ENCODE data around the gene LZTS2. TPM values are rescaled to one million over a fixed set of nuclear protein-coding genes. Genes with fewer than 3 reads are reported as not detected.

The LZTS2 gene
- total and polyA plus RNA-seq, 10 of the 15 experiments (the other 5 are each of a cell fraction or from before 2014, with no cell fraction given) = 0.08 to 13.4 (median 7.2) TPM

DNA sequence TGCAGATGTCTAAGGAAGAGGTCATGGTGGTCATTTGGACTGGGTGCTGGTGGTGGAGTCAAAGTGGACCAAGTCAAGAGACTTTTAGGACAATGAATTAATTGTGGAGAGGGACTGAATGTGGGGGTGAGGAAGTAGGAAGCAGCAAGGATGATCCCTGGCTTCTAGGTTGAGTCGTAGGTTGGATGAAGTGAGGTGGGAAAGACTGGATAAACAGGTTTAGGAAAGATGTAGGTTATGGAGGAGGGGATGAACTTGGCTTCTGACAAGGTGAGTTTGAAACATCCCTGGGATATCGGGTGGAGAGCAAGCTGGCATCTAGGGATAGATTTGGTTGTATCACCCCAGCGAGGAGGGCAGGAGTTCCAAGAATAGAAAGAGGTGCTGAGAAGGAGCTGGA is 22.7 kb upstream of the LZTS2 start:
- Histone ChIP-seq H3K4me1 (ENCODE audit: control insufficient read depth, insufficient read depth, low read length) (no peaks in the 10 kb centered on the region), H3K9me3 (replicated peaks; ENCODE audit: control insufficient read depth, insufficient read depth, low read length) (no peaks in the 10 kb centered on the region), H4K20me1 (ENCODE audit: control insufficient read depth, insufficient read depth) (no peaks in the 10 kb centered on the region), H3K27me3 (replicated peaks in 1 of 2; ENCODE audit: control insufficient read depth in 2 of 2, insufficient read depth in 2 of 2, low read length in 1 of 2) (no peaks in the 10 kb centered on the region), H3K36me3 (ENCODE audit: control insufficient read depth in 2 of 2, insufficient read depth in 2 of 2, low read length in 1 of 2) (peaks cover 0 to 3% of the 10 kb centered on the region in 2 experiments; a peak in 2 of 4 replicates), H2AFZ (ENCODE audit: control insufficient read depth, low read depth, low read length) (no peak overlapping the region), H3K4me3 (no peak overlapping the region), H3K9ac (ENCODE audit: control insufficient read depth, insufficient read depth, low read length) (no peak overlapping the region), H3K4me2 (ENCODE audit: control insufficient read depth, insufficient read depth) (no peak overlapping the region), H3K27ac (ENCODE audit: control insufficient read depth, insufficient read depth) (no peak overlapping the region), H3K79me2 (ENCODE audit: control insufficient read depth, insufficient read depth, low read length) (no peaks in the 10 kb centered on the region)
- WGBS (ENCODE audit: insufficient coverage, insufficient replicate concordance, low lambda C conversion rate, missing lambda C conversion rate) = 47% methylated on average over 3 of the region's 3 CpGs
- no peak for DNase-seq (ENCODE audit: low read depth, low spot score)
- no peak for TF ChIP-seq GATAD2B (conservative IDR thresholded peaks at IDR 0.05; ENCODE audit: low read depth)
- TF ChIP-seq ZNF687 (IDR thresholded peaks at IDR 0.05) = no peak
- no peak for TF ChIP-seq ZNF384 (IDR thresholded peaks at IDR 0.05; ENCODE audit: borderline replicate concordance, low read depth, low read length)
- no peak for TF ChIP-seq STAT1 (conservative IDR thresholded peaks at IDR 0.05)
- no peak for TF ChIP-seq BACH1 (IDR thresholded peaks at IDR 0.05; ENCODE audit: borderline replicate concordance)
- TF ChIP-seq NFXL1 (IDR thresholded peaks at IDR 0.05; ENCODE audit: borderline replicate concordance) = no peak
- TF ChIP-seq USF2 (IDR thresholded peaks at IDR 0.05; ENCODE audit: borderline replicate concordance, low read depth, low read length) = no peak
- TF ChIP-seq, protein P1, sequence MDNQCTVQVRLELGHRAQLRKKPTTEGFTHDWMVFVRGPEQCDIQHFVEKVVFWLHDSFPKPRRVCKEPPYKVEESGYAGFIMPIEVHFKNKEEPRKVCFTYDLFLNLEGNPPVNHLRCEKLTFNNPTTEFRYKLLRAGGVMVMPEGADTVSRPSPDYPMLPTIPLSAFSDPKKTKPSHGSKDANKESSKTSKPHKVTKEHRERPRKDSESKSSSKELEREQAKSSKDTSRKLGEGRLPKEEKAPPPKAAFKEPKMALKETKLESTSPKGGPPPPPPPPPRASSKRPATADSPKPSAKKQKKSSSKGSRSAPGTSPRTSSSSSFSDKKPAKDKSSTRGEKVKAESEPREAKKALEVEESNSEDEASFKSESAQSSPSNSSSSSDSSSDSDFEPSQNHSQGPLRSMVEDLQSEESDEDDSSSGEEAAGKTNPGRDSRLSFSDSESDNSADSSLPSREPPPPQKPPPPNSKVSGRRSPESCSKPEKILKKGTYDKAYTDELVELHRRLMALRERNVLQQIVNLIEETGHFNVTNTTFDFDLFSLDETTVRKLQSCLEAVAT (IDR thresholded peaks at IDR 0.05) = no peak
- TF ChIP-seq CHD1 (IDR thresholded peaks at IDR 0.05; ENCODE audit: low read depth, low read length) = no peak
- TF ChIP-seq RELA (IDR thresholded peaks at IDR 0.05; ENCODE audit: borderline replicate concordance, partially characterized antibody) = no peak
- no peak for TF ChIP-seq TAF1 (IDR thresholded peaks at IDR 0.05; ENCODE audit: borderline replicate concordance, low read depth, low read length)
- TF ChIP-seq, protein P2, sequence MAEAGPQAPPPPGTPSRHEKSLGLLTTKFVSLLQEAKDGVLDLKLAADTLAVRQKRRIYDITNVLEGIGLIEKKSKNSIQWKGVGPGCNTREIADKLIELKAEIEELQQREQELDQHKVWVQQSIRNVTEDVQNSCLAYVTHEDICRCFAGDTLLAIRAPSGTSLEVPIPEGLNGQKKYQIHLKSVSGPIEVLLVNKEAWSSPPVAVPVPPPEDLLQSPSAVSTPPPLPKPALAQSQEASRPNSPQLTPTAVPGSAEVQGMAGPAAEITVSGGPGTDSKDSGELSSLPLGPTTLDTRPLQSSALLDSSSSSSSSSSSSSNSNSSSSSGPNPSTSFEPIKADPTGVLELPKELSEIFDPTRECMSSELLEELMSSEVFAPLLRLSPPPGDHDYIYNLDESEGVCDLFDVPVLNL (IDR thresholded peaks at IDR 0.05; ENCODE audit: low read depth, low read length) = no peak
- no TSS peak for BruUV-seq (replicated peaks)
- ChIA-PET CTCF (no interaction called here), RAD21 (ENCODE audit: unreplicated experiment) (no interaction called here), POLR2A (no interaction called here), SMC1A (ENCODE audit: uncharacterized antibody, unreplicated experiment) (no interaction called here)
- ATAC-seq = no peak
- no peak for FAIRE-seq
- in situ Hi-C loops (cut with MboI) (no loop called here), intact Hi-C loops (cut with micrococcal nuclease; ENCODE audit: unreplicated experiment) (no loop called here)
